Rectal smooth muscle tissue (tissue), 1 donor: ENCODE results near the gene EPHA8.

Experiments
- H3K27ac ChIP-seq: one replicate; pipeline ENCODE4 v1.7.0; 2013; ENCODE audit warnings: low read depth, low read length, inconsistent platforms
- H3K27me3 ChIP-seq: one replicate; pipeline ENCODE4 v1.7.0; 2013; ENCODE audit warnings: low read length; ENCODE audit not compliant: control insufficient read depth, insufficient read depth
- H3K36me3 ChIP-seq: one replicate; pipeline ENCODE4 v1.7.0; 2013; ENCODE audit warnings: low read length; ENCODE audit not compliant: control insufficient read depth, insufficient read depth
- H3K4me1 ChIP-seq: one replicate; pipeline ENCODE4 v1.7.0; 2013; ENCODE audit warnings: low read length; ENCODE audit not compliant: control insufficient read depth, insufficient read depth
- H3K4me3 ChIP-seq: one replicate; pipeline ENCODE4 v1.7.0; 2013; ENCODE audit warnings: low read length
- H3K9ac ChIP-seq: one replicate; pipeline ENCODE4 v1.7.0; 2013; ENCODE audit warnings: low read length

EPHA8 gene

GRCh38 chr1:22540337-22540736 lies 23.0 kb upstream of the EPHA8 start:
- H3K36me3 ChIP-seq: no peaks in the 10 kb centered on the region
- no peak overlapping the region for H3K27ac ChIP-seq
- H3K4me3 ChIP-seq: no peak overlapping the region
- no peak overlapping the region for H3K9ac ChIP-seq
- H3K27me3 ChIP-seq: no peaks in the 10 kb centered on the region
- H3K4me1 ChIP-seq: no peaks in the 10 kb centered on the region

- Histone ChIP-seq H3K4me1 (no peaks in the 10 kb centered on the region), H3K4me3 (no peak overlapping the region), H3K27me3 (peaks cover 1% of the 10 kb centered on the region), H3K36me3 (no peaks in the 10 kb centered on the region), H3K9ac (no peak overlapping the region), H3K27ac (no peak overlapping the region)
Measured at GRCh38 chr1:22542886-22543285, 20.4 kb upstream of the EPHA8 start.

DNA sequence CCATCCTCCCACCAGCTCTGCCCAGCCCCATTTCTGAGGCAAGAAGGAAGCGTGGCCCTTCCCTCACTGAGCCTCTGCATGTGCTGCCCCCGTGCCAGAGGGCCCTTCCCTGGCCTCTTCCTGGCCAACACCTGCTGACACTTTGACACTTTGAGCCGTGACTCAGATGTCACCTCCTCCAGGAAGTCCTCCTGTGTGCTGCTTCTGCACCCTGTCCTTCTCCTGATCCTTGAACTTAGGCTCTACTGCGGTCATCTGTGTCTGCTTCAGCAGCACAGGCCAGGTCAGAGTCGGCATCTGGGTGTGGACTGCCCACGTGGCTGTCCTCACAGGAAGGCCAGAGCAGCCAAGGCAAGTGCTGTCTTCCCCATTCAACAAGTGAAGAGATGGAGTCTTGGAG lies 19.6 kb upstream of the EPHA8 start:
- H3K27ac ChIP-seq: no peak overlapping the region
- no peak overlapping the region for H3K4me3 ChIP-seq
- peaks cover 7% of the 10 kb centered on the region for H3K27me3 ChIP-seq
- H3K4me1 ChIP-seq: no peaks in the 10 kb centered on the region
- no peak overlapping the region for H3K9ac ChIP-seq
- no peaks in the 10 kb centered on the region for H3K36me3 ChIP-seq

GRCh38 chr1:22544606-22545005 lies 18.7 kb upstream of the EPHA8 start:
- H3K27me3 ChIP-seq: peaks cover 7% of the 10 kb centered on the region
- no peak overlapping the region for H3K9ac ChIP-seq
- H3K4me1 ChIP-seq: no peaks in the 10 kb centered on the region
- no peak overlapping the region for H3K27ac ChIP-seq
- H3K36me3 ChIP-seq: no peaks in the 10 kb centered on the region
- no peak overlapping the region for H3K4me3 ChIP-seq

DNA sequence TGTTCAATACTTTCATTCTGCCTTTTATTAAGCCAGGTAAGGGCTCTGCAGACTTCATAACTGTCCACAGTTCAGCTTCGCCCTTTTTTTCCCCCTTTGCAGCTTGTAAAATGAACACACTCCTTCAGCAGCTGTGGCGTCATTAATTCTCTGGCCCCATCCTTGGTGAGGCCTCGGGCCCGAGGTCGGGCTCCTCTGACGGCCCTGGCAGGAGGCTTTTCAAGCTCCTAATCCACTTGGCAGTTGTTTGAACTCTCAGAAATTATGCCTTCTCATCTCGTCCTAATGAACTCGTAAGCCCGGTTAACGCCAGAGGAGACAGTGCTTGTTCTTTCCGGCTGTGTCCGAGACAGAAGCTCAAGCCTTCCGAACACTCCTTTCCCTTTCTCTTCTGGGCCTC lies 18.1 kb upstream of the EPHA8 start:
- H3K36me3 ChIP-seq: no peaks in the 10 kb centered on the region
- no peak overlapping the region for H3K9ac ChIP-seq
- H3K27me3 ChIP-seq: peaks cover 7% of the 10 kb centered on the region
- H3K27ac ChIP-seq: no peak overlapping the region
- H3K4me1 ChIP-seq: no peaks in the 10 kb centered on the region
- no peak overlapping the region for H3K4me3 ChIP-seq

DNA sequence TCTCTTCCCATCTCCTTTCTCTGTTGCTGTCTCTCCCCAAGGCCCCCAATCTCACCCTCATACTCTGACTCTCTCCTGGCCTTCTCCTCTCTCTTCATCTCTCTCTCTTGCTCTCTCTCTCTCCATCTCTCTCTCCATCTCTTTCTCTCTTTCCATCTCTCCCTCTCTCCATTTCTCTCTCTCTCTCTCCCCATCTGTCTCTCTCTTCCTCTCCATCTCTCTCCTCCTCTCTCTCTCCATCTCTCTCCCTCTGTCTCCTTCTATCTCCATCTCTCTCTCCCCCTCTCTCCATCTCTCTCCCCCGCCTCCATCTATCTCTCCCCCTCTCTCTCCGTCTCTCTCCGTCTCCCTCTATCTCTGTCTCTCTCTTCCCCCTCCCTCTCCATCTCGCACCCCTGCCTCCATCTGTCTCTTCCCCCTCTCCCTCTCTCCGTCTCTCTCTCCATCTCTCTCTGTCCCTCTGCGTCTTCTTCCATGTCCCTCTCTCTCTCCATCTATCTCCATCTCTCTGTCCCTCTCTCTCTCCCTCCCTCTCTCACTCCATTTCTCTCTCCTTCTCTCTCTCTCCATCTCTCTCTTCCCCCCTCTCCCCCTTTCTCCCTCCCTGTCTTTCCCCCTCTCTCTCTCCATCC lies 16.0 kb upstream of the EPHA8 start:
- Histone ChIP-seq H3K4me1 (no peaks in the 10 kb centered on the region), H3K36me3 (no peaks in the 10 kb centered on the region), H3K27me3 (peaks cover 7% of the 10 kb centered on the region), H3K27ac (no peak overlapping the region), H3K4me3 (no peak overlapping the region), H3K9ac (no peak overlapping the region)

GRCh38 chr1:22547818-22548462 lies 15.3 kb upstream of the EPHA8 start:
- no peak overlapping the region for H3K4me3 ChIP-seq
- no peaks in the 10 kb centered on the region for H3K36me3 ChIP-seq
- no peaks in the 10 kb centered on the region for H3K4me1 ChIP-seq
- H3K27ac ChIP-seq: no peak overlapping the region
- no peak overlapping the region for H3K9ac ChIP-seq
- H3K27me3 ChIP-seq: peaks cover 7% of the 10 kb centered on the region

GRCh38 chr1:22550021-22550420 lies 13.3 kb upstream of the EPHA8 start:
- no peak overlapping the region for H3K9ac ChIP-seq
- H3K4me1 ChIP-seq: no peaks in the 10 kb centered on the region
- no peak overlapping the region for H3K4me3 ChIP-seq
- no peaks in the 10 kb centered on the region for H3K36me3 ChIP-seq
- peaks cover 7% of the 10 kb centered on the region for H3K27me3 ChIP-seq
- H3K27ac ChIP-seq: no peak overlapping the region

DNA sequence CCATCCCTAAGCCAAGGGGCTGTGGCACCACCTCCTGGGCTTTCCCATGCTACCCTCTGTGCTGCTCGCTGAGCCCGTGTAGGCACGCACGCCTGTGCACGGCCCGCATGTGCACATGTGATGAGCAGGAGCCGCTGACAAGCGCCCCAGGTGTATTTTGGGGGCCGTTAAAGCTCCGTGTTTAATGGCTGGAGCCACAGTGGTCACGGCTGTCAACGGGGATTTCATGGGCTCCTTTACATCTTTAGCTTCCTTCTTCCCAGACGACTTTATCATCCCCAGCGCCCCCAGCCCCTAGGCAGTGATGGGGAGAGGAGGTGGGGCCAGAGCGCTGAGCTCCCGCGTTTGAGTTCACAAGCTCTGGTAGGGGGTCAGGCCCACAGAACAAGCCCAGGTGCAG lies 11.7 kb upstream of the EPHA8 start:
- Histone ChIP-seq H3K9ac (no peak overlapping the region), H3K27ac (no peak overlapping the region), H3K27me3 (peaks cover 6% of the 10 kb centered on the region), H3K36me3 (no peaks in the 10 kb centered on the region), H3K4me1 (no peaks in the 10 kb centered on the region), H3K4me3 (no peak overlapping the region)

DNA sequence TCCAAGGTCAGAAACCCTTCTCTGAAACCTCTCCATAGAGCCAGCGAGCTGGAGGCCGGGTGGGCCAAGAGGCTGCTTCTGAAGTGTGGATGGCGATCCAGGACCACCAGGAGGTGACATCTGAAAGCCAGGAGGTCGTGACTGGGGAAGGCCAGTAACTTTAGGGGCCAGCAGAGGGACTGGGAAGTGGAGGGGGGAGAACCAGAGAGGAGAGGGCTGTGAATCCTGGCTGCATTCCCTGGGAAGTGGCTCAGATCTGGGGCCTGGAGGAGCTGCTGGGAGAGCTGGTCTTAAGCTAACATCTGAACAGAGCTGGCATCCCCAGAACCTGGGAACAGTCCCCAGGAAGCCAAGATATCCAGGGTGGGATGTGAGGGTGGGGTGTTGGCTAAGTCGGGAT lies 11.3 kb upstream of the EPHA8 start:
- no peak overlapping the region for H3K9ac ChIP-seq
- H3K36me3 ChIP-seq: no peaks in the 10 kb centered on the region
- H3K27ac ChIP-seq: no peak overlapping the region
- no peaks in the 10 kb centered on the region for H3K4me1 ChIP-seq
- no peak overlapping the region for H3K4me3 ChIP-seq
- H3K27me3 ChIP-seq: peaks cover 11% of the 10 kb centered on the region

DNA sequence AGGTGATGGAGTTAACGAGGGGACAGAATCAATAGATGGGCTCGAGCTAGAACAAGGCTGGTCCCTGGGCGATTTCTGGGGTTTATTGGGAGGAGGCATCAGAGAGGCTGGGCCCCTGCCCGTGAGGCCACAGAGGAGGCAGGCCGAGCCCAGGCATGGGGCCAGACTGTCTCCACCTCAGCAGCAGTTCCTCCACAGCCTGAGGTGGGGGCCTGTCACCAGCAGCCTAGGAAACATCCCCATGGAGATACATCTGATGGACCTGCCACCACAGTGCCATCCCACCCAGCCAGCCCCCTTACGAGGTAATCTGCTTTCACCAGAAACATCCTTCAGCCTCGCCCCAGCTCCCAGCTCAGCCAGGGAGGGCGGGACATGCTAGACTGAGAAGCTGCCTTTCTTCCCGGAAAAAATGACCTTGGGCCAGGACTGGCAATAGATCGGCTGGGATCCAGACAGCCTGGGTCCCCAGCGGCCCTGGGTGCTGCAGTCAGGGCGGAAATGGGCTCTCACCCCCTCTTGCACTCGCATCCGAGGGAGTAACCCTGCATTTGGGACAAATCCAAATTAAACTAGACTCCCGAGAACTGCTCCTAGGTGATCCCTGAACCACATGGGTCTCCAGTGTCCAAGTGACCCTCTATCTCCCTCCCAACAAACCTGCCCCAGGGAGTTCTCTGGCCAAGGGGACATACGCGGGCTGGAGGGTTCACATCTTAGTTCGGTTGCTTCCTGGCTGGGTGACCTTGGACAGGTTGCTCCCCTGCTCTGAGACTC lies 10.0 kb upstream of the EPHA8 start:
- Histone ChIP-seq H3K27ac (no peak overlapping the region), H3K4me3 (no peak overlapping the region), H3K9ac (no peak overlapping the region), H3K27me3 (peaks cover 10% of the 10 kb centered on the region), H3K4me1 (no peaks in the 10 kb centered on the region), H3K36me3 (no peaks in the 10 kb centered on the region)

DNA sequence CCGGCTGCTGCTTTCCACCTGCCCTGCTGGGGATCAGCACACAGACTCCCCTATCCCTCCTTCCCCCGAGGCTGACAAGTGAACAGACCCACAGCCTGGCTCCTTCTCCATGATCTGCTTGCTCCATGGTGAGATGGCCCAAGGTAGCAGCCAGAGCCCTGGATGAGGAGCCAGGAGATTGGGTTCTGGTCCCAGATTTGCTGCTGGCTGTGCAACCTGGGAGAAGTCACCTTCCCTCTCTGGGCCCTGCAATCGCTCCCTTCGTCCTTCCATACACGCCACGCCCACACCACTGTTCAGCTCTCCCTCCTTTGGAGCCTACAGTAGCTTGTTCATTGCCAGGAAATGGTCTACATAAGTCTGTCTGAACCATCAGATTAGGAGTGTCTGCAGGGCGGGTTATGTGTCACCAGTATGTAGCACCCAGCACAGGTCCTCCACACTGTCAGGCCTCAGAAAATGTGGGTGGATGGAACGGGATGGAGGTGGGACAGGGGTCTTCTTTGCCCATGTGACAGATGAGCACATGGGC lies 9.2 kb upstream of the EPHA8 start:
- Histone ChIP-seq H3K36me3 (no peaks in the 10 kb centered on the region), H3K27ac (no peak overlapping the region), H3K4me1 (no peaks in the 10 kb centered on the region), H3K9ac (no peak overlapping the region), H3K4me3 (no peak overlapping the region), H3K27me3 (peaks cover 7% of the 10 kb centered on the region)
